Stimulated activated naive CD8-positive, alpha-beta T cell treated with anti-CD3 and anti-CD28 coated beads, Interleukin-15, Interleukin-2, amounts not matched to agents 100 ng/mL and 50 ng/mL, for 24 hours (primary cell): ENCODE data around the gene ELFN1.

Experiments
- H3K27ac Mint-ChIP-seq: one replicate; pipeline ENCODE4 v1.8.0; 2021; ENCODE audit warnings: mild to moderate bottlenecking, mixed read lengths
- H3K27me3 Mint-ChIP-seq: one replicate; pipeline ENCODE4 v1.8.0; 2021; ENCODE audit warnings: mixed read lengths
- H3K36me3 Mint-ChIP-seq: one replicate; pipeline ENCODE4 v1.8.0; 2021; ENCODE audit warnings: low read depth, mixed read lengths
- H3K4me1 Mint-ChIP-seq: one replicate; pipeline ENCODE4 v1.8.0; 2021; ENCODE audit warnings: low read depth, mixed read lengths
- H3K4me3 Mint-ChIP-seq: one replicate; pipeline ENCODE4 v1.8.0; 2021; ENCODE audit warnings: mild to moderate bottlenecking, mixed read lengths
- H3K9me3 Mint-ChIP-seq: one replicate; pipeline ENCODE4 v1.8.0; 2021; ENCODE audit warnings: mixed read lengths

Gene ELFN1

DNA sequence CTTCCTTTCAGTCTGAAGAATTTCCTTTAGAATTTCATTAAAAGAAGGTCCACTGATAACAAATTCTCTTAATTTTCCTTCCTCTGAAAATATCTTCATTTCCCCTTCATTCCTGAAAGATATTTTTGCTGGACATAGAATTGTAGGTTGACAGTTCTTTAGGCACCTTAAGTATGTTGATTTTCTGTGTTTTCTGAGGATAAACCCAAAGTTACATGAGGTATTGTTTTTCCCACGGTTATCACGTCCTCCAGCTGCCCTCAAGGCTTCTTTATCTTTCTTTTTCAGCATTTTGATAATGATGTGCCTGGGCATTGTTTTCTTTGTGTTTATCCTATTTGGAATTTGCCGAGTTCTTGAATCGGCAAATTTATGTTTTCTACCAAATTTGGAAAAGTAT, 105.3 kb downstream of the ELFN1 start:
- Mint-ChIP-seq H3K27ac (no peak overlapping the region), H3K9me3 (peaks cover 20% of the 10 kb centered on the region)

DNA sequence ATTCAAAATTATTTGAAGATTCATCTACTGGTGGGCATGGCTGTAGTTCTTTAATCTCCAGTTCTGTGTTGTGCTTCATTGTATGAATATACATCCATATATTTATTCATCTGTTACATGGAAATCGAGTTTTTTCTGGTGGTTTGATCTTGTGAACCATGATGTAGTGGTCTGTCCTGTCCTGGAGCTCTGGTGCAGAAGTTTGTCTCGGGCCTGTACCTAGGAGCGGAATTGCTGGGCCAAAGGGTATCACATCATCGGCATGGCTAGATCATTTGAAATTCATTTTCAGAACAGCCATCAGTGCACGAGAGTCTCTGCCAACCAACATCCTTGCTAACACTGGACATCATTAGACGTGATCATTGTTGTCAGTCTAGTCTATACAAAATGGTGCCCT, 107.0 kb downstream of the ELFN1 start:
- Mint-ChIP-seq H3K36me3 (peaks cover 6% of the 10 kb centered on the region), H3K27ac (no peak overlapping the region), H3K27me3 (peaks cover 16% of the 10 kb centered on the region), H3K4me3 (no peak overlapping the region), H3K4me1 (no peaks in the 10 kb centered on the region), H3K9me3 (peaks cover 20% of the 10 kb centered on the region)

More for the DNA sequence above, 105.3 kb downstream of the ELFN1 start:
- Mint-ChIP-seq H3K27me3 (peaks cover 16% of the 10 kb centered on the region), H3K4me1 (no peaks in the 10 kb centered on the region), H3K36me3 (peaks cover 6% of the 10 kb centered on the region), H3K4me3 (no peak overlapping the region)

DNA sequence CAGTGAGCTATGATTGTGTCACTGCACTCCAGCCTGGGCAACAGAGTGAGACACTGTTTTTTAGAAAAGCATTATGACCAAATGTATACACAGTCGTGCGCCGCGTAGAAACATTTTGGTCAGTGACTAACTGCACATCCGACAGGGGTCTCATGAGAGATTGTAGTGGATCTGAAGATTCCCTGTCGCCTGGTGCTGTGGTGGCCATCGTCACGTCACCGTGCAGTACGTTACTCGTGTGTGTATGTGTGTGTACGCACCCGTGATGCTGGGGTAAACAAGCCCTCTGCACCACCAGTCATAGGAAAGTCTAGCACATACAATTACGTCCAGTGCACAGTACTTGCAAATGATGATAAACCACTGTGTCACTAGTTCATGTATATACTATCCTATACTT, 109.4 kb downstream of the ELFN1 start:
- Mint-ChIP-seq H3K36me3 (peaks cover 6% of the 10 kb centered on the region), H3K4me1 (no peaks in the 10 kb centered on the region)

DNA sequence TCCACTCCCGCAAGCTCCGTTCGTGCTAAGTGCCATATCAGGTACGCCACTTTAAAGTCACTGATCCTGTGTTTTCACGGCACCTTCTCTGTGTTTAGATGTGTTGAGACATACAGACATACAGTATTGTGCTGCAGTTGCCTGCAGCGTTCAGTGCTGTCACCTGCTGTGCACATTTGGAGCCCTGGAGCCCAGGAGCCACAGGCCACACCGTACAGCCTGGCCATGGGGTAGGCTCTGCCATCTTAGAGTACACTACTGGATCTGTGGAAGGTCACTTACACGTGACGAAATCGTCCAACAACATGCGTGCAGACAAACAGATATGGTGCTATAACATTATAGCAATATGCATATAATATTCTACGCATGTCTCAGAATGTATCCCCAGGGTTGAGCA, 111.3 kb downstream of the ELFN1 start:
- no peak overlapping the region for H3K4me3 Mint-ChIP-seq
- peaks cover 16% of the 10 kb centered on the region for H3K9me3 Mint-ChIP-seq
- no peaks in the 10 kb centered on the region for H3K4me1 Mint-ChIP-seq
- H3K27ac Mint-ChIP-seq: no peak overlapping the region
- H3K27me3 Mint-ChIP-seq: peaks cover 7% of the 10 kb centered on the region
- peaks cover 6% of the 10 kb centered on the region for H3K36me3 Mint-ChIP-seq

More for the DNA sequence above, 109.4 kb downstream of the ELFN1 start:
- H3K4me3 Mint-ChIP-seq: no peak overlapping the region
- peaks cover 16% of the 10 kb centered on the region for H3K27me3 Mint-ChIP-seq
- peaks cover 20% of the 10 kb centered on the region for H3K9me3 Mint-ChIP-seq
- no peak overlapping the region for H3K27ac Mint-ChIP-seq

DNA sequence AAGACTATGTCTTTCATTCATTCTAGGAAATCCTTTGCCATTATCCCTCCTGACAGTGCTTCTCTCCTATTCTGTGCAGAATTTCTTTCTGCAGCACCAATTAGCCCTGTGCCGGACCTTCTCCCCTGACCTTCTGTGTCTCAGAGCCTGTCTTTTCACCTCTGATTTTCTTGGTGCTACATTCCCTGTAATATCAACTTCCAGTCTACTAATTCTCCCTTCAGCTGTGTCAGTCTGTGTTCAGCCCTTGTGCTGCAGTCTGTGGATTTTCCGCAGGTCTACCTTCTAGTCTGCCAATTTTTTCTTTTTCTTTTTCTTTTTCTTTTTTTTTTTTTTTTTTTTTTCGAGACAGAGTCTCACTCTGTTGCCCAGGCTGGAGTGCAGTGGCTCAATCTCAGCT, 115.8 kb downstream of the ELFN1 start:
- Mint-ChIP-seq H3K4me1 (no peaks in the 10 kb centered on the region), H3K36me3 (no peaks in the 10 kb centered on the region), H3K4me3 (no peak overlapping the region), H3K27ac (no peak overlapping the region), H3K9me3 (peaks cover 4% of the 10 kb centered on the region), H3K27me3 (peaks cover 11% of the 10 kb centered on the region)

DNA sequence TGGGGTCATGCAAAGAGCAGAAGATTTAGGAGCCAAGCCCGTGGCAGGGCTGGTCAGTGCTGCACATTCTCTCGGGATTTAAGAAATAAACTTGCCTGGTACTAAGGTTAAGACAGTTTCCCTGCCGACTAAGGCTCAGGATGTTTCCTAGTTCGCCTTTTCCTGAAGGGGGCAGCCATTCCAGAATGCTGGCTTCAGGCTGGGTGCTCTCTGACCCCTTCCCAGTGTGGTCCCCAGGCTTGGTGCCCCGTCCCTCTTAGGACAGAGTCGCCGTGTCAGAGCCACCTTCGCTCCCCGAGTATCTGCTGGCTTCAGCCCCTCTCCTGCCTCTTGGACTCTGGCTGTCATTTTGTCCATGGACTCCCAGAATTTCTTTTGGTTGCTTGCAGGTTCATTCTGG, 117.2 kb downstream of the ELFN1 start:
- Mint-ChIP-seq H3K27me3 (peaks cover 11% of the 10 kb centered on the region), H3K4me1 (no peaks in the 10 kb centered on the region), H3K27ac (no peak overlapping the region), H3K9me3 (peaks cover 4% of the 10 kb centered on the region), H3K36me3 (no peaks in the 10 kb centered on the region), H3K4me3 (no peak overlapping the region)

DNA sequence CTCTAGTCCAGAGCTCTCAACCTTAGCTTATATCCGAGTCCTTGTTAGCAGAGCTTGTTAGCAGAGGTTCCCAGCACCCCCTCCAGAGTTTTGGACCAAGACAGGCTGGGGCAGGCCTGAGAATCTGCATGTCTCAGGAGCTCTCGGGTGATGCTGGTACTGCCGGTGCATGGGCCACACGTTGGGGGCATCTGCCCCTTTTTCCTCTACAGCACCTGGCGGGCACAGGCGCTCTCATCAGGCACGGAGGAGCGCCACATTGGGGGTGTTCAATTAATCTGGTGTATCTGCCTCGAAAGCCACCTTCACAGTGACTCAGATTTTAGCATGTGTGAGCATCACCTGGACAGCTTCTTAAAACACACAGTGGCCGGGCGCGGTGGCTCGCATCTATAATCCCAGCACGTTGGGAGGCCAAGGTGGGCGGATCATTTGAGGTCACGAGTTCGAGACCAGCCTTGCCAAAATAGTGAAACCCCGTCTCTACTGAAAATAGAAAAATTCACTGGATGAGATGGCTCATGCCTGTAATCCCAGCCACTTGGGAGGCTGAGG, 117.7 kb downstream of the ELFN1 start:
- Mint-ChIP-seq H3K9me3 (peaks cover 4% of the 10 kb centered on the region), H3K27ac (no peak overlapping the region)

DNA sequence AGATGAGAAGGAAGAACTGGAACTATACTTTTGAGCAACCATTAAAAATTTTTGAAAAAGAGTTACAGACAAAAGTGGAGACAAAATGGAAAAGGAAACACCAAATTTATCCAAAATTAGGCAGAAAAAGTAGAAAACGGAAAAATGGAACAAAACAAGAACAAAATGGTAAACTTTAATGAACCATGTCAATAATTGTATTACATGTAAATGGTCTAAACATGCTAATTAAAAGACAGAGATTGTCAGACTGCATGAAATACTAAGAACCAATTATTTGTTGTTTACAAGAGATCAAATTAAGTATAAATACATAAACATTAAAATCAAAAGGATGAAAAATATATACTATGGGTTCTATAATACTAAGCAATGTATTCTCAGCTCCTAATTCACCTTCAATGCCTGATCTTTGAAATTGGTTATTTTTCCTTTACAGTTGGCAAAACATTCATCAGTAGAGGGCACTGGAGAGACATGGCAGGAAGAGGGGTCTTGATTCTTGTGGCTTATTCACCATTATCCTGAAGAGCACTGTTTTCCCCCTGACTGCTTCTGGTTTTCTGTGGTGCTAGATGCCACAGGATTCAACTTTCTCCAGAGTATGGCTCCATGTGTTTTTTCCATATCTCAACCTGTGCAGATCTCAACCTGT, 124.9 kb downstream of the ELFN1 start:
- Mint-ChIP-seq H3K27me3 (peaks cover 20% of the 10 kb centered on the region), H3K9me3 (peaks cover 15% of the 10 kb centered on the region), H3K4me1 (no peaks in the 10 kb centered on the region), H3K36me3 (peaks cover 10% of the 10 kb centered on the region), H3K4me3 (no peak overlapping the region), H3K27ac (no peak overlapping the region)

More for the DNA sequence above, 117.7 kb downstream of the ELFN1 start:
- H3K27me3 Mint-ChIP-seq: peaks cover 11% of the 10 kb centered on the region
- H3K4me3 Mint-ChIP-seq: no peak overlapping the region
- H3K4me1 Mint-ChIP-seq: no peaks in the 10 kb centered on the region
- no peaks in the 10 kb centered on the region for H3K36me3 Mint-ChIP-seq
